ENCODE measurements around the gene PTPRM. TPM values are rescaled to one million over a fixed set of nuclear protein-coding genes. Genes with fewer than 3 reads are reported as not detected.
A peak's percentile ranks its signal among the peaks of the same experiment; 100 is the strongest.

The PTPRM gene
- polyA plus RNA-seq, 1 donor from 2014 or later, result 126 TPM

DNA sequence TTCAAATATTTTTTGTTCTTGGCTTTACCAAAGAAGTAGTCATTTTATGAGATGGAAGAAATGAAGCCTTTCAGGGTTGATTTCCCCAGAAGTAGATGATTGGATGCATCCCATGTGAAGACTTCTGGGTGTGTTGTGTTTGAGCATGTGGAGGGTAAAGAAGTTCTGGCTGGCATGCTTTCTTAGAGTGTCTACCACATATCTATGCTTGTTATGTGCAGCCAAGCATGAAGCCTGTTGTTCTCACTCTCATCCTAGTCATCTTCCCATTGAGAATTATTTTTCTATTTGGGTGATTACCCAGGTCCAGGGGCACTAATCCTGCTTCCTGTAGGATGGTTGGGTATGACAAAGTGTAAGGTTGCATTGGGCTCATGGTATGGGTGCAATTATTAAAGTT is 472.9 kb downstream of the PTPRM start:
- H3K79me2 ChIP-seq (replicated peaks; ENCODE audit: insufficient read depth, low read length), result no peaks in the 10 kb centered on the region
- no peaks in the 10 kb centered on the region for H3K9me3 ChIP-seq (ENCODE audit: low read length)
- no peak overlapping the region for H2AFZ ChIP-seq (ENCODE audit: low read depth, low read length)
- H3K27me3 ChIP-seq (ENCODE audit: insufficient read depth, low read depth, low read length), result no peaks in the 10 kb centered on the region
- TF ChIP-seq RAD21 (conservative IDR thresholded peaks at IDR 0.05) (no peak), EZH2 (IDR thresholded peaks at IDR 0.05; ENCODE audit: borderline replicate concordance, insufficient read depth, low read length, poor library complexity, severe bottlenecking) (no peak), POLR2AphosphoS5 (IDR thresholded peaks at IDR 0.05) (no peak), MXI1 (conservative IDR thresholded peaks at IDR 0.05; ENCODE audit: poor library complexity, severe bottlenecking) (no peak), TAF1 (IDR thresholded peaks at IDR 0.05; ENCODE audit: low read depth) (no peak)
- TF ChIP-seq, protein P1, sequence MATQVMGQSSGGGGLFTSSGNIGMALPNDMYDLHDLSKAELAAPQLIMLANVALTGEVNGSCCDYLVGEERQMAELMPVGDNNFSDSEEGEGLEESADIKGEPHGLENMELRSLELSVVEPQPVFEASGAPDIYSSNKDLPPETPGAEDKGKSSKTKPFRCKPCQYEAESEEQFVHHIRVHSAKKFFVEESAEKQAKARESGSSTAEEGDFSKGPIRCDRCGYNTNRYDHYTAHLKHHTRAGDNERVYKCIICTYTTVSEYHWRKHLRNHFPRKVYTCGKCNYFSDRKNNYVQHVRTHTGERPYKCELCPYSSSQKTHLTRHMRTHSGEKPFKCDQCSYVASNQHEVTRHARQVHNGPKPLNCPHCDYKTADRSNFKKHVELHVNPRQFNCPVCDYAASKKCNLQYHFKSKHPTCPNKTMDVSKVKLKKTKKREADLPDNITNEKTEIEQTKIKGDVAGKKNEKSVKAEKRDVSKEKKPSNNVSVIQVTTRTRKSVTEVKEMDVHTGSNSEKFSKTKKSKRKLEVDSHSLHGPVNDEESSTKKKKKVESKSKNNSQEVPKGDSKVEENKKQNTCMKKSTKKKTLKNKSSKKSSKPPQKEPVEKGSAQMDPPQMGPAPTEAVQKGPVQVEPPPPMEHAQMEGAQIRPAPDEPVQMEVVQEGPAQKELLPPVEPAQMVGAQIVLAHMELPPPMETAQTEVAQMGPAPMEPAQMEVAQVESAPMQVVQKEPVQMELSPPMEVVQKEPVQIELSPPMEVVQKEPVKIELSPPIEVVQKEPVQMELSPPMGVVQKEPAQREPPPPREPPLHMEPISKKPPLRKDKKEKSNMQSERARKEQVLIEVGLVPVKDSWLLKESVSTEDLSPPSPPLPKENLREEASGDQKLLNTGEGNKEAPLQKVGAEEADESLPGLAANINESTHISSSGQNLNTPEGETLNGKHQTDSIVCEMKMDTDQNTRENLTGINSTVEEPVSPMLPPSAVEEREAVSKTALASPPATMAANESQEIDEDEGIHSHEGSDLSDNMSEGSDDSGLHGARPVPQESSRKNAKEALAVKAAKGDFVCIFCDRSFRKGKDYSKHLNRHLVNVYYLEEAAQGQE (IDR thresholded peaks at IDR 0.05; ENCODE audit: borderline replicate concordance), result no peak
- peaks cover 3% of the 10 kb centered on the region for H3F3A ChIP-seq (ENCODE audit: insufficient read depth, low read length, poor library complexity, severe bottlenecking)
- no peak overlapping the region for H3K27ac ChIP-seq (ENCODE audit: low read length)
- H4K20me1 ChIP-seq (ENCODE audit: insufficient read depth), result no peaks in the 10 kb centered on the region
- H3K36me3 ChIP-seq (ENCODE audit: insufficient read depth, low read length), result no peaks in the 10 kb centered on the region
- H3K4me2 ChIP-seq (ENCODE audit: low read length), result no peak overlapping the region
- no peaks in the 10 kb centered on the region for H3K9me2 ChIP-seq (ENCODE audit: insufficient read depth, low read length)
- no peak overlapping the region for H3K9ac ChIP-seq (ENCODE audit: low read length)
- H3K4me3 ChIP-seq (ENCODE audit: low read length), result no peak overlapping the region

DNA sequence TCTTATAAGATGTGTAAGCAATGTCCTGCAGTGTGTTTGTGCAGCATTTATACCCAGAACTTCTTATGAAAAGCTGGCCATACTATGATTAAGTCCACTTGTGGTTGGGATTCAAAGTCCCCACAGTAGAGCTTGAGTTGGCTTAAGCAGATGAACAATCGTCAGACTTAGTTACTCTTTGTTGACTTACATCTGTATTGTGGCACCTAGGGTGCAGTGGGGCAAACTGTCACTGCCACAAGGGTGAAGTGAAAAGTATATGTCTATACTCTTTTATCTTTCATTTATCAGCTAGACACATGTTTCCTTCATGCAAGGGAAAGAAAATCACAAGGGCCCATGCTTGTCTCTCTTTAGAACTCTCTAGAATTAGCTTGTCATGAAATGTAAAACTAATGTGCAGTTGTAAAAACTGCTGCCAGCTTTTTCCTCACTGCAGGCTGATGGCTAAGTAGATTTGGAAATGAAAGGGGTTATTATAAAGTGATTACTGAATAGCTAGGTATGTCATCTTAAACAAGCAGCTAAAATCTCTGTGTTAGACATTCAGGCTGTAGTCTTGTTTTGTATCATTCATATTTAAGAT is 474.5 kb downstream of the PTPRM start:
- Histone ChIP-seq H3K4me2 (ENCODE audit: low read length) (no peak overlapping the region), H3K27ac (ENCODE audit: low read length) (peak overlapping the region; percentile 35), H3K36me3 (ENCODE audit: insufficient read depth, low read length) (no peaks in the 10 kb centered on the region), H3F3A (ENCODE audit: insufficient read depth, low read length, poor library complexity, severe bottlenecking) (peaks cover 3% of the 10 kb centered on the region), H3K79me2 (replicated peaks; ENCODE audit: insufficient read depth, low read length) (no peaks in the 10 kb centered on the region), H2AFZ (ENCODE audit: low read depth, low read length) (no peak overlapping the region), H3K27me3 (ENCODE audit: insufficient read depth, low read depth, low read length) (no peaks in the 10 kb centered on the region), H4K20me1 (ENCODE audit: insufficient read depth) (no peaks in the 10 kb centered on the region), H3K9me3 (ENCODE audit: low read length) (no peaks in the 10 kb centered on the region), H3K9me2 (ENCODE audit: insufficient read depth, low read length) (no peaks in the 10 kb centered on the region), H3K9ac (ENCODE audit: low read length) (no peak overlapping the region), H3K4me3 (ENCODE audit: low read length) (no peak overlapping the region)
- TF ChIP-seq MXI1 (conservative IDR thresholded peaks at IDR 0.05; ENCODE audit: poor library complexity, severe bottlenecking), result peak; percentile 64
- TF ChIP-seq, protein P1 (IDR thresholded peaks at IDR 0.05; ENCODE audit: borderline replicate concordance), result peak; percentile 28
- peak; percentile 53 for TF ChIP-seq POLR2AphosphoS5 (IDR thresholded peaks at IDR 0.05)
- TF ChIP-seq SMC3 (conservative IDR thresholded peaks at IDR 0.05; ENCODE audit: poor library complexity), result peak; percentile 30
- no peak for TF ChIP-seq TAF1 (IDR thresholded peaks at IDR 0.05; ENCODE audit: low read depth)
- TF ChIP-seq, protein P2, sequence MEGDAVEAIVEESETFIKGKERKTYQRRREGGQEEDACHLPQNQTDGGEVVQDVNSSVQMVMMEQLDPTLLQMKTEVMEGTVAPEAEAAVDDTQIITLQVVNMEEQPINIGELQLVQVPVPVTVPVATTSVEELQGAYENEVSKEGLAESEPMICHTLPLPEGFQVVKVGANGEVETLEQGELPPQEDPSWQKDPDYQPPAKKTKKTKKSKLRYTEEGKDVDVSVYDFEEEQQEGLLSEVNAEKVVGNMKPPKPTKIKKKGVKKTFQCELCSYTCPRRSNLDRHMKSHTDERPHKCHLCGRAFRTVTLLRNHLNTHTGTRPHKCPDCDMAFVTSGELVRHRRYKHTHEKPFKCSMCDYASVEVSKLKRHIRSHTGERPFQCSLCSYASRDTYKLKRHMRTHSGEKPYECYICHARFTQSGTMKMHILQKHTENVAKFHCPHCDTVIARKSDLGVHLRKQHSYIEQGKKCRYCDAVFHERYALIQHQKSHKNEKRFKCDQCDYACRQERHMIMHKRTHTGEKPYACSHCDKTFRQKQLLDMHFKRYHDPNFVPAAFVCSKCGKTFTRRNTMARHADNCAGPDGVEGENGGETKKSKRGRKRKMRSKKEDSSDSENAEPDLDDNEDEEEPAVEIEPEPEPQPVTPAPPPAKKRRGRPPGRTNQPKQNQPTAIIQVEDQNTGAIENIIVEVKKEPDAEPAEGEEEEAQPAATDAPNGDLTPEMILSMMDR (IDR thresholded peaks at IDR 0.05; ENCODE audit: poor library complexity, severe bottlenecking), result no peak
- TF ChIP-seq EP300 (conservative IDR thresholded peaks at IDR 0.05; ENCODE audit: poor library complexity, severe bottlenecking), result peak; percentile 90
- peak; percentile 27 for TF ChIP-seq RAD21 (conservative IDR thresholded peaks at IDR 0.05)
- TF ChIP-seq EZH2 (IDR thresholded peaks at IDR 0.05; ENCODE audit: borderline replicate concordance, insufficient read depth, low read length, poor library complexity, severe bottlenecking), result no peak
